ENCODE measurements around the gene TSPAN18. TPM values are rescaled to one million over a fixed set of nuclear protein-coding genes. Genes with fewer than 3 reads are reported as not detected.

Gene TSPAN18
- total RNA-seq, 1 donor from 2014 or later, result 38.4 TPM

DNA sequence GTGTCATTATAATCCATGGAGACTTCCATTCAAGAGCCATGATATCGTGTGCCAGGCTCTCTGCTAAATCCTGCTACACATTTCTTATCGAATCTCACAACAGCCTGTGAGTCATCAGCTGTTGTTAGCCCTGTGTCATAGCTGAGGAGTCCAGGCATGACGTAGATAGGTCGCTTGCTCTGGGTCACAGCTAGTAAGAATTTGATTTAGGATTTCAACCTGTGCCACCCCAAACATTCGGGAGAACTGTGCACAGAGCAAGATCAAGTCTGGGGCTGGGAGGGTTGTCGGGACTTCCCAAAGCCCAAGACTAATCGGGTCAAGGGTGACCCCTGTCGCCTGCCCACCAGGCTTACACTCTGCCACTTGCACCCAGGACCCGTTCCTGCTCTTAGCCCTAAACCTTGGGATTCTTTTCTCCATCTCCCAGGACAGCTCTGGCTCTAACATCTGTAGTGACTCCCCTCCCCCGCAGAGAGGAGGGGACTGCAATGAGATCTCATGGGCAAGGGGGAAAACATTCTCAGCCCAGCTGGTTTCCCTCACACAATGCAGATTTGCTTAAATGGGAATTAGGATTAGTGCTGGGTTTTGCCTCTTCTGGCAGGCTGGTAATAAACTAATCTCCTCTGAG lies 34.3 kb downstream of the TSPAN18 start:
- H3K9me3 ChIP-seq, result peaks cover 8% of the 10 kb centered on the region
- peaks cover 13% of the 10 kb centered on the region for H3K4me1 ChIP-seq
- H3K36me3 ChIP-seq, result no peaks in the 10 kb centered on the region
- DNase-seq (no peak), ATAC-seq (peak; percentile 18 to 19)
- TF ChIP-seq, protein P1, sequence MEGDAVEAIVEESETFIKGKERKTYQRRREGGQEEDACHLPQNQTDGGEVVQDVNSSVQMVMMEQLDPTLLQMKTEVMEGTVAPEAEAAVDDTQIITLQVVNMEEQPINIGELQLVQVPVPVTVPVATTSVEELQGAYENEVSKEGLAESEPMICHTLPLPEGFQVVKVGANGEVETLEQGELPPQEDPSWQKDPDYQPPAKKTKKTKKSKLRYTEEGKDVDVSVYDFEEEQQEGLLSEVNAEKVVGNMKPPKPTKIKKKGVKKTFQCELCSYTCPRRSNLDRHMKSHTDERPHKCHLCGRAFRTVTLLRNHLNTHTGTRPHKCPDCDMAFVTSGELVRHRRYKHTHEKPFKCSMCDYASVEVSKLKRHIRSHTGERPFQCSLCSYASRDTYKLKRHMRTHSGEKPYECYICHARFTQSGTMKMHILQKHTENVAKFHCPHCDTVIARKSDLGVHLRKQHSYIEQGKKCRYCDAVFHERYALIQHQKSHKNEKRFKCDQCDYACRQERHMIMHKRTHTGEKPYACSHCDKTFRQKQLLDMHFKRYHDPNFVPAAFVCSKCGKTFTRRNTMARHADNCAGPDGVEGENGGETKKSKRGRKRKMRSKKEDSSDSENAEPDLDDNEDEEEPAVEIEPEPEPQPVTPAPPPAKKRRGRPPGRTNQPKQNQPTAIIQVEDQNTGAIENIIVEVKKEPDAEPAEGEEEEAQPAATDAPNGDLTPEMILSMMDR (IDR thresholded peaks at IDR 0.05), result no peak
- no peaks in the 10 kb centered on the region for H3K27me3 ChIP-seq (ENCODE audit: low read depth)
- H3K4me3 ChIP-seq, result no peak overlapping the region
- intact Hi-C loops (cut with DNase I), result no loop called here
- no peak overlapping the region for H3K27ac ChIP-seq

DNA sequence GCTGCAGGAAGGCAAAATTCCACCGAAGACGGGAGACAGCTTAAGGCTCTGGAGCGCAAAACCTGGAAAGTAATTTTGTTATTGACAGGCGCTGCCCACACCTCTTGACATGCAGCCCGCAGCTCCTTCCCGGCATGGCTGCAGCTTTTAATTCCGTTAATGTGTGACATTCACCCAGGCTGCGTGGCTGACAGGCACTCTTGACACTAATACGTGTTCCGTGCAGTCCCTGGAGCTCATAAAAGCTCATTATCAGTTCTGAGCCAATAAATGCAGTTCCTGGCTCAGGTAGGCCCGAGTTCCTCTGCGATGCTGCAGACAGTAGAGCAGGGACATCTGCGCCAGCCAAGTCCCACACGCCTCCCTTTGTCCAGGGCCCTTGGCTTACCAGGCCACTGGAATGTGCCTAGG lies 34.8 kb downstream of the TSPAN18 start:
- intact Hi-C loops (cut with DNase I), result no loop called here
- TF ChIP-seq, protein P1 (IDR thresholded peaks at IDR 0.05), result no peak
- peaks cover 8% of the 10 kb centered on the region for H3K9me3 ChIP-seq
- no peak overlapping the region for H3K27ac ChIP-seq
- H3K4me1 ChIP-seq, result peaks cover 18% of the 10 kb centered on the region
- H3K36me3 ChIP-seq, result no peaks in the 10 kb centered on the region
- DNase-seq (peak; percentile 32), ATAC-seq (no peak)
- no peaks in the 10 kb centered on the region for H3K27me3 ChIP-seq (ENCODE audit: low read depth)
- no peak overlapping the region for H3K4me3 ChIP-seq

DNA sequence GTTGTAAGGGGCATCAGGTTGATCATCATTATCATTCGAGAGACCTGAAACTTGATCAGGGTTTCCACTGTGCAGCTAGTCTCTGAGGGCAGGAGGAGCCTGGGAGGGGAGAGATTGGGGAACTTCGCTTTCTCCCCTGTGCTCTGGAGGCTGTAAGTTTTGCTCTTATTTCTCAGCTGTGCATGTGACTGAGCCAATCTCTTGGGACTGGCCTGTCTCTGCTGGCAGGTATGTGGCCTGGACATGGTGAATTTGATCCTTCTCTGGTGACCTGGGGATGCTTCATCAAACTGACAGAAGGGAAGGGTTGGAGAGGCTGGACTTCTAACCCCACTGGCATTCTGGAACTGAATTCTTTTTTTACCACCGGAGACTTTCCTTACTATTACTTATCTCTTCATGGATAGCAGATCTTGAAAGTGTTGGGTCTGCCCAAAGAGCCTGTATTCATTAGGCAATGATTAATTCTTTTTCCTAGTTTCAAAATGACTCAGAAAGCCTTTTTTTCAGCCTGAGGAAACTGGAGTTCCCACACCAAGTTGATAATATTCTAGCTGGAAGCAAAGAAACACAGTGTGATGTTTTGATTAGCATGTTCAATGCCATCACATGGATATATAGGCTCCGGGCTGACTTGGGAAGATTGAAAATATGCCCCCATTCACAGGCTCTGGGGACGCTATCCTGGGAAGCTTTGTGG lies 36.5 kb downstream of the TSPAN18 start:
- intact Hi-C loops (cut with DNase I), result no loop called here

DNA sequence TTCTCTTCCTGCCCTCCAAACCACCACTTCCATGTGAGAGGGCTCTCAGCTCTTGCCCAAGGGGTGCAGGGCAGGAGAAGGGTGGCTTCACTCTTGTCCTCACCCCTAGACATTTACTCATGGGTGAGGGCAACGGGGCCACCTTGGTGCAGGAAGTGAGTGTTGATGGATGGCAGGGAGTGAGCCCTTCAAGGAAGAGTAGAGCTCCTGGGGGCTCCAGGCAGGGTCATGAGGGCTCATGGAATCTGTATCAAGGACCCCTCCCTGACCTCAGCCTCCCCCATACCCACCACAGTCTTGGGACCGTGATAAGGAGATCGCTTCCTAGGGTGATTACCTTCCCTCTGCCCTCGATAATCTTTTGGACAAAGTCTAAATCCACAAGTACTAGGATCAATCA lies 37.8 kb downstream of the TSPAN18 start:
- no peak overlapping the region for H3K27ac ChIP-seq
- TF ChIP-seq, protein P1 (IDR thresholded peaks at IDR 0.05), result no peak
- H3K9me3 ChIP-seq, result no peaks in the 10 kb centered on the region
- intact Hi-C loops (cut with DNase I), result no loop called here
- no peak for DNase-seq
- no peak for ATAC-seq
- H3K4me3 ChIP-seq, result no peak overlapping the region
- no peaks in the 10 kb centered on the region for H3K27me3 ChIP-seq (ENCODE audit: low read depth)
- no peaks in the 10 kb centered on the region for H3K36me3 ChIP-seq
- peaks cover 27% of the 10 kb centered on the region for H3K4me1 ChIP-seq

More for the DNA sequence above, 36.5 kb downstream of the TSPAN18 start:
- Histone ChIP-seq H3K4me3 (no peak overlapping the region), H3K27ac (no peak overlapping the region), H3K4me1 (peaks cover 27% of the 10 kb centered on the region), H3K9me3 (no peaks in the 10 kb centered on the region), H3K27me3 (ENCODE audit: low read depth) (no peaks in the 10 kb centered on the region), H3K36me3 (no peaks in the 10 kb centered on the region)
- no peak for DNase-seq
- no peak for ATAC-seq
- TF ChIP-seq, protein P1 (IDR thresholded peaks at IDR 0.05), result no peak

DNA sequence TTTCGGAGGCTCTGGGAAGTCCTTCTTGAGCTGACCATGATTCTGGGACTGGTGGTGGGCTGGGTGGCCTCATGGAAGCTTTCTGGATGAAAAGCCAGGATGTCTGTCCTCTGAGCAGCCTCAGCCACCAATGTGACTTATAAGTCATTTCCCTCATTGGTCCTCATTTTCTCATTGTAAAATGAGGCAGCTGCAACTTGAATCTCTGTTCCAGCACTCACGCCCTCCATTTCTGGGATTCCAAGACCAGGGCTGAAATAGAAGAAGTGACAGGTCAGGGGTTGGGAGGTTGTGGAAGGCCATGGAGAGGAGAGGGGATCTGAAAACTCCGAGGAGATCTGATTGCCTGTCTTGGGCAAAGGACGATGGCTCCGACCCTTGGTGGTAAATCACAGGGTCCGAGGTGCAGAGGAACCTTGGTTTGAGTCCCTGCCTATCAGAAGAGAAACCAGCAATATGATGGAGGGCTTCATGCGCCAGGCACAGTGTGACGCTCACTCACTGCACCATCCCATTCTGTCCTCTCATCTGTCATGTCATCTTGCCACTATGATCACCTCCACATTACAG lies 38.3 kb downstream of the TSPAN18 start:
- intact Hi-C loops (cut with DNase I), result no loop called here

More for the DNA sequence above, 38.3 kb downstream of the TSPAN18 start:
- Histone ChIP-seq H3K27me3 (ENCODE audit: low read depth) (no peaks in the 10 kb centered on the region), H3K27ac (no peak overlapping the region), H3K4me1 (peaks cover 27% of the 10 kb centered on the region), H3K36me3 (no peaks in the 10 kb centered on the region), H3K4me3 (no peak overlapping the region), H3K9me3 (no peaks in the 10 kb centered on the region)
- TF ChIP-seq, protein P1 (IDR thresholded peaks at IDR 0.05), result no peak
- DNase-seq, result no peak
- no peak for ATAC-seq

Measured in lower lobe of right lung (tissue), 2 donors.